Measurements from ENCODE around the gene FBXO31. TPM values are rescaled to one million over a fixed set of nuclear protein-coding genes. Genes with fewer than 3 reads are reported as not detected.
"Not testable (repeated sequence)": the region's sequence is repeated elsewhere in the genome, so short reads cannot be mapped to it uniquely, and the experiment has no call there.

FBXO31 gene
- total RNA-seq, 1 experiment from 2014 or later = 12.5 TPM

GRCh38 chr16:87352818-87353217 lies 30.8 kb downstream of the FBXO31 start:
- no peak for DNase-seq (ENCODE audit: low read depth, low spot score)
- in situ Hi-C loops (cut with HindIII; ENCODE audit: low pct_unique_long_range_greater_than_20kb, low sequenced_read_pairs) = no loop called here

GRCh38 chr16:87351320-87351698 lies 32.3 kb downstream of the FBXO31 start:
- in situ Hi-C loops (cut with HindIII; ENCODE audit: low pct_unique_long_range_greater_than_20kb, low sequenced_read_pairs) = no loop called here

GRCh38 chr16:87350681-87351319 lies 32.8 kb downstream of the FBXO31 start:
- in situ Hi-C loops (cut with HindIII; ENCODE audit: low pct_unique_long_range_greater_than_20kb, low sequenced_read_pairs) = no loop called here
- no peak for DNase-seq (ENCODE audit: low read depth, low spot score)

More at GRCh38 chr16:87351320-87351698, 32.3 kb downstream of the FBXO31 start:
- no peak for DNase-seq (ENCODE audit: low read depth, low spot score)

GRCh38 chr16:87350031-87350430 lies 33.5 kb downstream of the FBXO31 start:
- no peak for DNase-seq (ENCODE audit: low read depth, low spot score)
- in situ Hi-C loops (cut with HindIII; ENCODE audit: low pct_unique_long_range_greater_than_20kb, low sequenced_read_pairs) = no loop called here

GRCh38 chr16:87348616-87349157 lies 34.9 kb downstream of the FBXO31 start:
- DNase-seq (ENCODE audit: low read depth, low spot score) = no peak
- in situ Hi-C loops (cut with HindIII; ENCODE audit: low pct_unique_long_range_greater_than_20kb, low sequenced_read_pairs) = no loop called here

GRCh38 chr16:87347932-87348615 lies 35.5 kb downstream of the FBXO31 start:
- in situ Hi-C loops (cut with HindIII; ENCODE audit: low pct_unique_long_range_greater_than_20kb, low sequenced_read_pairs) = no loop called here
- DNase-seq (ENCODE audit: low read depth, low spot score) = no peak

GRCh38 chr16:87346517-87347060 lies 37.0 kb downstream of the FBXO31 start:
- DNase-seq (ENCODE audit: low read depth, low spot score) = no peak
- in situ Hi-C loops (cut with HindIII; ENCODE audit: low pct_unique_long_range_greater_than_20kb, low sequenced_read_pairs) = no loop called here

GRCh38 chr16:87345726-87346424 lies 37.7 kb downstream of the FBXO31 start:
- in situ Hi-C loops (cut with HindIII; ENCODE audit: low pct_unique_long_range_greater_than_20kb, low sequenced_read_pairs) = no loop called here
- no peak for DNase-seq (ENCODE audit: low read depth, low spot score)

GRCh38 chr16:87344931-87345631 lies 38.5 kb downstream of the FBXO31 start:
- in situ Hi-C loops (cut with HindIII; ENCODE audit: low pct_unique_long_range_greater_than_20kb, low sequenced_read_pairs) = no loop called here
- no peak for DNase-seq (ENCODE audit: low read depth, low spot score)

- in situ Hi-C loops (cut with HindIII; ENCODE audit: low pct_unique_long_range_greater_than_20kb, low sequenced_read_pairs) = no loop called here
- no peak for DNase-seq (ENCODE audit: low read depth, low spot score)
These were observed 39.2 kb downstream of the FBXO31 start for GRCh38 chr16:87344165-87344930.

- DNase-seq (ENCODE audit: low read depth, low spot score) = no peak
- in situ Hi-C loops (cut with HindIII; ENCODE audit: low pct_unique_long_range_greater_than_20kb, low sequenced_read_pairs) = no loop called here
These were observed 39.9 kb downstream of the FBXO31 start for GRCh38 chr16:87343753-87344050.

- no peak for DNase-seq (ENCODE audit: low read depth, low spot score)
- in situ Hi-C loops (cut with HindIII; ENCODE audit: low pct_unique_long_range_greater_than_20kb, low sequenced_read_pairs) = no loop called here
These were observed 40.4 kb downstream of the FBXO31 start for GRCh38 chr16:87342978-87343752.

- DNase-seq (ENCODE audit: low read depth, low spot score) = no peak
- in situ Hi-C loops (cut with HindIII; ENCODE audit: low pct_unique_long_range_greater_than_20kb, low sequenced_read_pairs) = no loop called here
These were observed 41.1 kb downstream of the FBXO31 start for GRCh38 chr16:87342504-87342903.

GRCh38 chr16:87340198-87340597 lies 43.4 kb downstream of the FBXO31 start:
- DNase-seq (ENCODE audit: low read depth, low spot score) = no peak
- in situ Hi-C loops (cut with HindIII; ENCODE audit: low pct_unique_long_range_greater_than_20kb, low sequenced_read_pairs) = no loop called here

- in situ Hi-C loops (cut with HindIII; ENCODE audit: low pct_unique_long_range_greater_than_20kb, low sequenced_read_pairs); DNase-seq (ENCODE audit: low read depth, low spot score): not testable (repeated sequence)
These were observed 43.9 kb downstream of the FBXO31 start for GRCh38 chr16:87339724-87340105.

GRCh38 chr16:87339086-87339723 lies 44.4 kb downstream of the FBXO31 start:
- no peak for DNase-seq (ENCODE audit: low read depth, low spot score)
- in situ Hi-C loops (cut with HindIII; ENCODE audit: low pct_unique_long_range_greater_than_20kb, low sequenced_read_pairs) = no loop called here
